WTC11 (cell line): Measurements from ENCODE around the gene SH3BP5L. TPM values are rescaled to one million over a fixed set of nuclear protein-coding genes. Genes with fewer than 3 reads are reported as not detected.
"Not testable (repeated sequence)": the region's sequence is repeated elsewhere in the genome, so short reads cannot be mapped to it uniquely, and the experiment has no call there.

ENCODE experiments used
- ATAC-seq: fragments of 200-7000 bp; cut with Tn5 transposase; 2 replicates; pipeline ENCODE4 v1.10.0; 2021; ENCODE audit warnings: mild to moderate bottlenecking, moderate library complexity
- CTCF ChIA-PET: fragments of 300-600 bp; sonication (Branson Sonifier 250); formaldehyde crosslinking; loops from one replicate; lab custom pipeline; 2021; ENCODE audit warnings: antibody characterized with exemption; lab: Charles Lee
- POLR2A ChIA-PET: fragments of 350-600 bp; sonication (Branson Sonifier 250); formaldehyde crosslinking; loops from one replicate; lab custom pipeline; 2021; ENCODE audit warnings: antibody characterized with exemption; lab: Charles Lee
- DNase-seq: peaks from one replicate; pipeline ENCODE4 v3.0.0; 2021; ENCODE audit warnings: low spot score
- H3K27ac Mint-ChIP-seq: 2 replicates; pipeline ENCODE4 v1.8.0; 2021; ENCODE audit warnings: mixed read lengths
- H3K27me3 Mint-ChIP-seq: 2 replicates; pipeline ENCODE4 v1.8.0; 2021; ENCODE audit warnings: low read depth, mild to moderate bottlenecking, moderate library complexity, mixed read lengths
- H3K36me3 Mint-ChIP-seq: 2 replicates; pipeline ENCODE4 v1.8.0; 2021; ENCODE audit warnings: mixed read lengths
- H3K4me1 Mint-ChIP-seq: 2 replicates; pipeline ENCODE4 v1.8.0; 2022; ENCODE audit warnings: mixed read lengths
- H3K4me3 Mint-ChIP-seq: 2 replicates; pipeline ENCODE4 v1.8.0; 2021; ENCODE audit warnings: mild to moderate bottlenecking, moderate library complexity, mixed read lengths
- H3K9me3 Mint-ChIP-seq: 2 replicates; pipeline ENCODE4 v1.8.0; 2021; ENCODE audit warnings: mixed read lengths
- AFF4 ChIP-seq: sonication (generic); formaldehyde crosslinking; IDR thresholded peaks from 2 replicates; pipeline ENCODE4 v1.8.1; 2023; ENCODE audit warnings: mild to moderate bottlenecking, missing genetic modification reagents, borderline replicate concordance
- ATF2 ChIP-seq: sonication (generic); formaldehyde crosslinking; IDR thresholded peaks from 2 replicates; pipeline ENCODE4 v1.8.1; 2022; ENCODE audit warnings: low read depth, missing genetic modification reagents, borderline replicate concordance
- CBFB ChIP-seq: sonication (generic); formaldehyde crosslinking; IDR thresholded peaks from 2 replicates; pipeline ENCODE4 v1.8.1; 2022; ENCODE audit warnings: mild to moderate bottlenecking, low read depth, missing genetic modification reagents
- CREM ChIP-seq: sonication (generic); formaldehyde crosslinking; IDR thresholded peaks from 2 replicates; pipeline ENCODE4 v1.8.1; 2022; ENCODE audit warnings: mild to moderate bottlenecking, missing genetic modification reagents, moderate library complexity
- ELF4 ChIP-seq: sonication (generic); formaldehyde crosslinking; IDR thresholded peaks from 2 replicates; pipeline ENCODE4 v1.8.1; 2022; ENCODE audit warnings: low read depth, mild to moderate bottlenecking, moderate library complexity, missing genetic modification reagents
- FOXJ3 ChIP-seq: sonication (generic); formaldehyde crosslinking; IDR thresholded peaks from 2 replicates; pipeline ENCODE4 v1.9.0; 2021; ENCODE audit warnings: missing genetic modification reagents, mild to moderate bottlenecking, borderline replicate concordance
- GABPB1 ChIP-seq: sonication (generic); formaldehyde crosslinking; IDR thresholded peaks from 2 replicates; pipeline ENCODE4 v1.8.1; 2023; ENCODE audit warnings: mild to moderate bottlenecking, missing genetic modification reagents
- HMGA2 ChIP-seq: fragments of 250-450 bp; sonication (Bioruptor Pico); IDR thresholded peaks from 2 replicates; pipeline ENCODE4 v1.4.0; 2021; ENCODE audit warnings: mild to moderate bottlenecking, moderate library complexity
- KAT7 ChIP-seq: sonication (generic); formaldehyde crosslinking; IDR thresholded peaks from 2 replicates; pipeline ENCODE4 v1.8.1; 2023; ENCODE audit warnings: missing genetic modification reagents, mild to moderate bottlenecking, borderline replicate concordance
- NFYB ChIP-seq: sonication (generic); formaldehyde crosslinking; conservative IDR thresholded peaks from 2 replicates; pipeline ENCODE4 v1.8.0; 2022; ENCODE audit warnings: low read depth, missing genetic modification reagents
- PREB ChIP-seq: sonication (generic); formaldehyde crosslinking; IDR thresholded peaks from 2 replicates; pipeline ENCODE4 v1.8.1; 2022; ENCODE audit warnings: mild to moderate bottlenecking, missing genetic modification reagents, moderate library complexity, borderline replicate concordance
- PRRX2 ChIP-seq: fragments of 250-450 bp; sonication (Bioruptor Pico); IDR thresholded peaks from 2 replicates; pipeline ENCODE4 v1.8.0; 2021; ENCODE audit warnings: mild to moderate bottlenecking
- SMAD4 ChIP-seq: sonication (generic); formaldehyde crosslinking; IDR thresholded peaks from 2 replicates; pipeline ENCODE4 v1.8.0; 2022; ENCODE audit warnings: mild to moderate bottlenecking, missing genetic modification reagents
- TCF7 ChIP-seq: sonication (generic); formaldehyde crosslinking; IDR thresholded peaks from 2 replicates; pipeline ENCODE4 v1.8.0; 2022; ENCODE audit warnings: mild to moderate bottlenecking, low read depth, missing genetic modification reagents, moderate library complexity
- TEAD4 ChIP-seq: sonication (generic); formaldehyde crosslinking; IDR thresholded peaks from 2 replicates; pipeline ENCODE4 v1.8.0; 2022; ENCODE audit warnings: mild to moderate bottlenecking, missing genetic modification reagents
- USF2 ChIP-seq: sonication (generic); formaldehyde crosslinking; IDR thresholded peaks from 2 replicates; pipeline ENCODE4 v1.8.1; 2023; ENCODE audit warnings: mild to moderate bottlenecking, missing genetic modification reagents, moderate library complexity
- ZNF232 ChIP-seq: sonication (generic); formaldehyde crosslinking; IDR thresholded peaks from 2 replicates; pipeline ENCODE4 v1.8.0; 2022; ENCODE audit warnings: mild to moderate bottlenecking, missing genetic modification reagents
- ZNF281 ChIP-seq: sonication (generic); formaldehyde crosslinking; IDR thresholded peaks from 2 replicates; pipeline ENCODE4 v1.8.0; 2023; ENCODE audit warnings: mild to moderate bottlenecking, missing genetic modification reagents
- ZNF416 ChIP-seq: fragments of 250-450 bp; sonication (Bioruptor Pico); IDR thresholded peaks from 2 replicates; pipeline ENCODE4 v1.9.0; 2021; ENCODE audit warnings: mild to moderate bottlenecking, inconsistent platforms
- ZNF423 ChIP-seq: fragments of 250-450 bp; sonication (Bioruptor Pico); IDR thresholded peaks from 2 replicates; pipeline ENCODE4 v2.1.2; 2022; ENCODE audit warnings: mild to moderate bottlenecking, moderate library complexity
- total RNA-seq: library from RNA; stranded (reverse); gene quantifications from 3 replicates; pipeline ENCODE4 v1.2.3, GENCODE V29; 2021

Gene SH3BP5L
- total RNA-seq, 1 experiment from 2014 or later, result 32.9 TPM

- TF ChIP-seq ZNF423 (CRISPR knock-in tag) (no peak), CREM (CRISPR knock-in tag) (no peak), AFF4 (CRISPR knock-in tag) (no peak), CBFB (CRISPR knock-in tag) (no peak), ZNF416 (CRISPR knock-in tag) (no peak), USF2 (CRISPR knock-in tag) (no peak), GABPB1 (CRISPR knock-in tag) (no peak), SMAD4 (CRISPR knock-in tag) (no peak), ZNF232 (CRISPR knock-in tag) (no peak), ELF4 (CRISPR knock-in tag) (no peak), KAT7 (CRISPR knock-in tag) (no peak), PRRX2 (no peak), NFYB (CRISPR knock-in tag) (no peak), TEAD4 (no peak), FOXJ3 (CRISPR knock-in tag) (no peak)
- TF ChIP-seq, all 79 proteins: peak for 0
- Mint-ChIP-seq H3K27me3 (peaks cover 15% of the 10 kb centered on the region), H3K27ac (no peak overlapping the region), H3K4me1 (no peaks in the 10 kb centered on the region), H3K36me3 (peaks cover 38% of the 10 kb centered on the region), H3K9me3 (peaks cover 80% of the 10 kb centered on the region), H3K4me3 (no peak overlapping the region)
- DNase-seq (no peak), ATAC-seq (no peak)
- CTCF ChIA-PET, result no interaction called here
- POLR2A ChIA-PET, result no interaction called here
Observed at GRCh38 chr1:248798791-248799190, 26.9 kb downstream of the SH3BP5L start.

- H3K27ac Mint-ChIP-seq, H3K4me1 Mint-ChIP-seq, POLR2A ChIA-PET, H3K27me3 Mint-ChIP-seq, CTCF ChIA-PET, ATAC-seq, DNase-seq, H3K4me3 Mint-ChIP-seq: not testable (repeated sequence)
- peaks cover 84% of the 10 kb centered on the region for H3K9me3 Mint-ChIP-seq
- peaks cover 25% of the 10 kb centered on the region for H3K36me3 Mint-ChIP-seq
Observed at GRCh38 chr1:248794663-248795062, 31.1 kb downstream of the SH3BP5L start.

- H3K4me3 Mint-ChIP-seq, result no peak overlapping the region
- ATAC-seq (no peak), DNase-seq (no peak)
- H3K27me3 Mint-ChIP-seq, result no peaks in the 10 kb centered on the region
- peaks cover 83% of the 10 kb centered on the region for H3K9me3 Mint-ChIP-seq
- no peak overlapping the region for H3K27ac Mint-ChIP-seq
- H3K4me1 Mint-ChIP-seq, result no peaks in the 10 kb centered on the region
- ChIA-PET POLR2A (no interaction called here), CTCF (no interaction called here)
- H3K36me3 Mint-ChIP-seq, result peaks cover 30% of the 10 kb centered on the region
- TF ChIP-seq ATF2 (CRISPR knock-in tag), result no peak
- no peak for TF ChIP-seq PREB (CRISPR knock-in tag)
- TF ChIP-seq TCF7 (CRISPR knock-in tag), result no peak
- TF ChIP-seq HMGA2 (CRISPR knock-in tag), result no peak
- TF ChIP-seq ZNF281 (CRISPR knock-in tag), result no peak
- no peak for TF ChIP-seq AFF4 (CRISPR knock-in tag)
Observed at GRCh38 chr1:248793592-248793991, 32.1 kb downstream of the SH3BP5L start.
